Smooth muscle cell (in vitro differentiated cells): ENCODE measurements around the gene CHAF1B. TPM values are rescaled to one million over a fixed set of nuclear protein-coding genes. Genes with fewer than 3 reads are reported as not detected.

Source experiments
- DNase-seq: peaks from one replicate; lab custom pipeline; 2025; ENCODE audit not compliant: unreplicated experiment; lab: John Stamatoyannopoulos, UW
- H2AFZ ChIP-seq: fragments of 200-600 bp; sonication (generic); 2 replicates; pipeline ENCODE4 v1.6.0; 2016; ENCODE audit warnings: antibody characterized with exemption, low read depth, mild to moderate bottlenecking
- H3F3A ChIP-seq: fragments of 200-600 bp; sonication (generic); 2 replicates; pipeline ENCODE4 v1.6.0; 2017; ENCODE audit warnings: antibody characterized with exemption, low read depth
- H3K27ac ChIP-seq: fragments of 200-600 bp; sonication (generic); 2 replicates; pipeline ENCODE4 v1.5.1; 2016; ENCODE audit warnings: low read depth, mild to moderate bottlenecking
- H3K27me3 ChIP-seq: fragments of 200-600 bp; sonication (generic); 2 replicates; pipeline ENCODE4 v1.6.1; 2016; ENCODE audit warnings: low read depth, mild to moderate bottlenecking
- H3K36me3 ChIP-seq: fragments of 200-600 bp; sonication (generic); 2 replicates; pipeline ENCODE4 v1.5.1; 2016; ENCODE audit warnings: low read depth
- H3K4me1 ChIP-seq: fragments of 200-600 bp; sonication (generic); 2 replicates; pipeline ENCODE4 v1.5.1; 2016; ENCODE audit warnings: low read depth
- H3K4me2 ChIP-seq: fragments of 200-600 bp; sonication (generic); 2 replicates; pipeline ENCODE4 v1.6.0; 2016; ENCODE audit warnings: mild to moderate bottlenecking
- H3K4me3 ChIP-seq: fragments of 200-600 bp; sonication (generic); 2 replicates; pipeline ENCODE4 v1.5.1; 2016; ENCODE audit warnings: mild to moderate bottlenecking
- H3K79me2 ChIP-seq: fragments of 200-600 bp; sonication (generic); 2 replicates; pipeline ENCODE4 v1.6.0; 2016; ENCODE audit warnings: low read depth, mild to moderate bottlenecking
- H3K9ac ChIP-seq: fragments of 200-600 bp; sonication (generic); 2 replicates; pipeline ENCODE4 v1.6.0; 2016; ENCODE audit warnings: low read depth
- H3K9me3 ChIP-seq: fragments of 200-600 bp; sonication (generic); replicated peaks from 2 replicates; pipeline ENCODE4 v1.5.1; 2016; ENCODE audit warnings: low read depth
- H4K20me1 ChIP-seq: fragments of 200-600 bp; sonication (generic); 2 replicates; pipeline ENCODE4 v1.6.0; 2016; ENCODE audit warnings: low read depth
- CTCF ChIP-seq: fragments of 200-600 bp; sonication (generic); IDR thresholded peaks from 2 replicates; pipeline ENCODE4 v1.5.1; 2017; ENCODE audit warnings: borderline replicate concordance, mild to moderate bottlenecking, antibody characterized with exemption; ENCODE audit not compliant: insufficient read depth, poor library complexity, severe bottlenecking
- WGBS: methylation state at CpG from one replicate; pipeline ENCODE4 v1.1.7; 2016; ENCODE audit warnings: low lambda C conversion rate; 5-methylcytosine and 5-hydroxymethylcytosine counted together
- polyA plus RNA-seq: library from polyadenylated mRNA; unstranded; fragments of >200 nt; fragmentation: Nextera tagmentation; extraction: Ambion mirVana; gene quantifications from 2 replicates; pipeline ENCODE4 v1.2.1, GENCODE V29; 2016
- total RNA-seq: library from RNA; depleted of rRNA; stranded (reverse); fragments of >200 nt; gene quantifications from 2 replicates; pipeline ENCODE4 v1.2.3, GENCODE V29; 2014

CHAF1B gene
- total and polyA plus RNA-seq, 2 experiments from 2014 or later: 2.0 to 5.3 TPM

GRCh38 chr21:36400719-36401118 is 15.5 kb downstream of the CHAF1B start:
- H3K4me2 ChIP-seq: no peak overlapping the region
- DNase-seq: no peak
- no peaks in the 10 kb centered on the region for H4K20me1 ChIP-seq
- WGBS: 96% methylated on average over 8 of the region's 8 CpGs
- no peaks in the 10 kb centered on the region for H3K27me3 ChIP-seq
- no peak overlapping the region for H3K27ac ChIP-seq
- no peaks in the 10 kb centered on the region for H3K36me3 ChIP-seq
- no peaks in the 10 kb centered on the region for H3F3A ChIP-seq
- no peak overlapping the region for H3K4me3 ChIP-seq
- H3K79me2 ChIP-seq: no peaks in the 10 kb centered on the region
- H3K9me3 ChIP-seq: no peaks in the 10 kb centered on the region
- no peak overlapping the region for H3K9ac ChIP-seq
- no peaks in the 10 kb centered on the region for H3K4me1 ChIP-seq
- no peak for TF ChIP-seq CTCF
- H2AFZ ChIP-seq: no peak overlapping the region

GRCh38 chr21:36402339-36402738 is 17.1 kb downstream of the CHAF1B start:
- TF ChIP-seq CTCF: no peak
- H3K4me1 ChIP-seq: no peaks in the 10 kb centered on the region
- H4K20me1 ChIP-seq: no peaks in the 10 kb centered on the region
- no peak for DNase-seq
- no peaks in the 10 kb centered on the region for H3K36me3 ChIP-seq
- no peak overlapping the region for H3K4me2 ChIP-seq
- H3F3A ChIP-seq: no peaks in the 10 kb centered on the region
- H3K27ac ChIP-seq: no peak overlapping the region
- H3K27me3 ChIP-seq: no peaks in the 10 kb centered on the region
- H3K79me2 ChIP-seq: no peaks in the 10 kb centered on the region
- no peak overlapping the region for H3K4me3 ChIP-seq
- H3K9ac ChIP-seq: no peak overlapping the region
- no peaks in the 10 kb centered on the region for H3K9me3 ChIP-seq
- 91% methylated on average over 1 of the region's 1 CpG for WGBS
- H2AFZ ChIP-seq: no peak overlapping the region

- Histone ChIP-seq H3K9me3 (no peaks in the 10 kb centered on the region), H3K27me3 (no peaks in the 10 kb centered on the region), H3K79me2 (no peaks in the 10 kb centered on the region), H3K4me3 (no peak overlapping the region), H3K4me2 (no peak overlapping the region), H4K20me1 (no peaks in the 10 kb centered on the region), H3K27ac (no peak overlapping the region), H2AFZ (no peak overlapping the region), H3F3A (no peaks in the 10 kb centered on the region), H3K36me3 (no peaks in the 10 kb centered on the region), H3K4me1 (no peaks in the 10 kb centered on the region), H3K9ac (no peak overlapping the region)
- DNase-seq: no peak
- WGBS: 95% methylated on average over 5 of the region's 5 CpGs
- TF ChIP-seq CTCF: no peak
Observed at GRCh38 chr21:36403713-36404112, 18.5 kb downstream of the CHAF1B start.

- H3K79me2 ChIP-seq: no peaks in the 10 kb centered on the region
- no peak overlapping the region for H3K4me2 ChIP-seq
- no peaks in the 10 kb centered on the region for H3F3A ChIP-seq
- H2AFZ ChIP-seq: no peak overlapping the region
- no peak overlapping the region for H3K4me3 ChIP-seq
- H4K20me1 ChIP-seq: no peaks in the 10 kb centered on the region
- H3K9me3 ChIP-seq: no peaks in the 10 kb centered on the region
- no peaks in the 10 kb centered on the region for H3K36me3 ChIP-seq
- H3K4me1 ChIP-seq: no peaks in the 10 kb centered on the region
- TF ChIP-seq CTCF: no peak
- no peak overlapping the region for H3K9ac ChIP-seq
- H3K27me3 ChIP-seq: no peaks in the 10 kb centered on the region
- no peak overlapping the region for H3K27ac ChIP-seq
- WGBS: 90% methylated on average over 6 of the region's 6 CpGs
- DNase-seq: no peak
Observed at GRCh38 chr21:36408568-36408967, 23.4 kb downstream of the CHAF1B start.
